Fibroblast of lung (primary cell): ENCODE measurements around the gene CREBL2. TPM values are rescaled to one million over a fixed set of nuclear protein-coding genes. Genes with fewer than 3 reads are reported as not detected.

Experiments used
- DNase-seq, 2 donors: peaks; one replicate each; pipeline versions ENCODE4 v3.0.0 to v3.0.0-alpha.2; 2010; ENCODE audit warnings: low read depth in 2 of 2
- H2AFZ ChIP-seq: 2 replicates; pipeline ENCODE4 v1.5.1; 2012; ENCODE audit warnings: low read length, control low read depth, inconsistent platforms
- H3K27ac ChIP-seq: 2 replicates; pipeline ENCODE4 v1.5.1; 2011; ENCODE audit warnings: low read length, control low read depth; ENCODE audit not compliant: insufficient read depth
- H3K27me3 ChIP-seq: 2 replicates; pipeline ENCODE4 v1.5.1; 2011; ENCODE audit warnings: mild to moderate bottlenecking, low read length; ENCODE audit not compliant: control insufficient read depth, insufficient read depth
- H3K36me3 ChIP-seq: 2 replicates; pipeline ENCODE4 v1.5.1; 2011; ENCODE audit warnings: low read length; ENCODE audit not compliant: control insufficient read depth, insufficient read depth
- H3K4me1 ChIP-seq: 2 replicates; pipeline ENCODE4 v1.5.1; 2011; ENCODE audit warnings: low read length; ENCODE audit not compliant: control insufficient read depth, insufficient read depth; ENCODE audit errors: extremely low read depth
- H3K4me2 ChIP-seq: 2 replicates; pipeline ENCODE4 v1.5.1; 2011; ENCODE audit warnings: low read length, control low read depth; ENCODE audit not compliant: insufficient read depth; ENCODE audit errors: extremely low read depth
- H3K4me3 ChIP-seq, 4 experiments: fragments of 200-600 bp in 1 of 4; sonication (generic) in 1 of 4; replicated peaks in 1 of 4; 2 replicates each; pipeline ENCODE4 v1.5.1; 2011 to 2016; ENCODE audit warnings: low read length in 4 of 4, low read depth in 3 of 4, mild to moderate bottlenecking in 3 of 4, control low read depth in 2 of 4, inconsistent platforms in 1 of 4, mixed read lengths in 1 of 4; ENCODE audit not compliant: insufficient read depth in 1 of 4; ENCODE audit errors: control extremely low read depth in 1 of 4
- H3K79me2 ChIP-seq: 2 replicates; pipeline ENCODE4 v1.5.1; 2012; ENCODE audit warnings: mild to moderate bottlenecking, low read length, inconsistent platforms; ENCODE audit not compliant: control insufficient read depth, insufficient read depth
- H3K9ac ChIP-seq: 2 replicates; pipeline ENCODE4 v1.5.1; 2011; ENCODE audit warnings: mild to moderate bottlenecking, low read length, control low read depth; ENCODE audit not compliant: insufficient read depth
- H3K9me3 ChIP-seq: 2 replicates; pipeline ENCODE4 v1.5.1; 2012; ENCODE audit warnings: low read depth, low read length; ENCODE audit not compliant: control insufficient read depth, insufficient read depth
- H4K20me1 ChIP-seq: 2 replicates; pipeline ENCODE4 v1.5.1; 2011; ENCODE audit warnings: low read length; ENCODE audit not compliant: control insufficient read depth, insufficient read depth; ENCODE audit errors: extremely low read depth
- EZH2 ChIP-seq: IDR thresholded peaks from 2 replicates; pipeline ENCODE4 v1.5.1; 2012; ENCODE audit warnings: low read length, control low read depth, mild to moderate bottlenecking; ENCODE audit errors: missing control alignments
- polyA plus RNA-seq, 2 donors: library from polyadenylated mRNA; depleted of rRNA in 1 of 2; stranded (reverse) in 1 of 2; unstranded in 1 of 2; fragments of >200 nt; gene quantifications; 2 replicates each; pipeline ENCODE4 v1.2.1, GENCODE V29; 2011 to 2012; ENCODE audit warnings: missing spikeins in 1 of 2
- total RNA-seq: library from RNA; depleted of rRNA; stranded (reverse); fragments of >200 nt; gene quantifications from 2 replicates; pipeline ENCODE4 v1.2.1, GENCODE V29; 2014
- TF ChIP-seq, protein P1 (sequence below), 2 donors: IDR thresholded peaks in 1 of 2; conservative IDR thresholded peaks in 1 of 2; 1 replicate in 1 of 2; 2 replicates in 1 of 2; pipeline ENCODE4 v1.5.1; 2011 to 2012; ENCODE audit warnings: low read length in 2 of 2, control low read depth in 1 of 2, inconsistent platforms in 1 of 2, low read depth in 1 of 2, mild to moderate bottlenecking in 1 of 2

Gene CREBL2
- total and polyA plus RNA-seq, 2 donors (not counting 1 experiment from before 2014, with no cell fraction given): 35.9 to 59.5 TPM

DNA sequence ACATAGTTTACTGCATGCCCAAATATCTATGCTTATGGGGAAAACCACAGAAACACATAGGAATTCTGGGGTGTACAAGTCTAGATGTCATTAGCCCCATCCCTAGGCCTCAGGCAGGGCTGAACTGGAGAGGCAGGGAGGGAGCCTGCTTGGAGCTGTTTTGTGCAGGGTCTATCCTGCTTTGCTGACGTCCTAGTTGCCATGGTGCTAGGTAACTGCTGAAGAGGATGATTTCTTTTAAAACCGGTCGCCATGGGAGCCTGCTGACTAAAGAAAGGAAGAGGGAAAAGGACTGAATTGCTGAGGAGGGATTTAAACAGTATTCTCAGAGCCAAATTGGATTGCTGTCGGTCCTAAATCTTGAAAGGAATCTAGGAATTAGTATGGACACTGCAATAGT lies 73.6 kb downstream of the CREBL2 start:
- H3K4me1 ChIP-seq: no peaks in the 10 kb centered on the region
- no peaks in the 10 kb centered on the region for H3K9me3 ChIP-seq
- no peaks in the 10 kb centered on the region for H3K79me2 ChIP-seq
- H3K27me3 ChIP-seq: no peaks in the 10 kb centered on the region
- no peak overlapping the region for H2AFZ ChIP-seq
- no peak overlapping the region for H3K4me3 ChIP-seq
- H3K9ac ChIP-seq: no peak overlapping the region
- H3K36me3 ChIP-seq: no peaks in the 10 kb centered on the region
- TF ChIP-seq EZH2: no peak
- TF ChIP-seq, protein P1, sequence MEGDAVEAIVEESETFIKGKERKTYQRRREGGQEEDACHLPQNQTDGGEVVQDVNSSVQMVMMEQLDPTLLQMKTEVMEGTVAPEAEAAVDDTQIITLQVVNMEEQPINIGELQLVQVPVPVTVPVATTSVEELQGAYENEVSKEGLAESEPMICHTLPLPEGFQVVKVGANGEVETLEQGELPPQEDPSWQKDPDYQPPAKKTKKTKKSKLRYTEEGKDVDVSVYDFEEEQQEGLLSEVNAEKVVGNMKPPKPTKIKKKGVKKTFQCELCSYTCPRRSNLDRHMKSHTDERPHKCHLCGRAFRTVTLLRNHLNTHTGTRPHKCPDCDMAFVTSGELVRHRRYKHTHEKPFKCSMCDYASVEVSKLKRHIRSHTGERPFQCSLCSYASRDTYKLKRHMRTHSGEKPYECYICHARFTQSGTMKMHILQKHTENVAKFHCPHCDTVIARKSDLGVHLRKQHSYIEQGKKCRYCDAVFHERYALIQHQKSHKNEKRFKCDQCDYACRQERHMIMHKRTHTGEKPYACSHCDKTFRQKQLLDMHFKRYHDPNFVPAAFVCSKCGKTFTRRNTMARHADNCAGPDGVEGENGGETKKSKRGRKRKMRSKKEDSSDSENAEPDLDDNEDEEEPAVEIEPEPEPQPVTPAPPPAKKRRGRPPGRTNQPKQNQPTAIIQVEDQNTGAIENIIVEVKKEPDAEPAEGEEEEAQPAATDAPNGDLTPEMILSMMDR (conservative IDR thresholded peaks at IDR 0.05 in 1 of 2, IDR thresholded peaks at IDR 0.05 in 1 of 2; ENCODE audit: low read depth in 1 of 2, low read length in 2 of 2): no peak
- no peaks in the 10 kb centered on the region for H4K20me1 ChIP-seq
- no peak overlapping the region for H3K4me2 ChIP-seq
- no peak for DNase-seq
- no peak overlapping the region for H3K27ac ChIP-seq

DNA sequence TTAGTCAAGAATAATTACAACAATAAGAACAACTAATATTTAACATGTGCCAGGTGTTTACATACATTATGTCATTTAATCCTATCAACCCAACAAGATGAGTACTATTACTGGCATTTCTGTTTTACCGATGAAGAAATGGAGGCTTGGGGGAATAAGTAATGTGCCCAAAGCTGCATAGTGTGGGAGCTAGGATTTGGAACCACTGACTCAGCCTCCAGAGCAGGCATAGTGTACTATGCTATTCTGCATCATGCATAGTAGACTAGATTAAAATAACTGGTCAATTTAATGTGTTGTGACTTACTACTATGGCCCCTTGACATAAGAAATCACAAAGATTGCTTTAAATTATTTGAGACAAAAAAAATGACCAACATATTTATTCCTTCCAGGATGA lies 74.8 kb downstream of the CREBL2 start:
- Histone ChIP-seq H3K9ac (no peak overlapping the region), H2AFZ (no peak overlapping the region), H4K20me1 (no peaks in the 10 kb centered on the region), H3K4me1 (no peaks in the 10 kb centered on the region), H3K9me3 (no peaks in the 10 kb centered on the region), H3K36me3 (no peaks in the 10 kb centered on the region), H3K27ac (no peak overlapping the region), H3K27me3 (no peaks in the 10 kb centered on the region), H3K4me2 (no peak overlapping the region), H3K4me3 (no peak overlapping the region), H3K79me2 (no peaks in the 10 kb centered on the region)
- no peak for DNase-seq
- TF ChIP-seq, protein P1 (conservative IDR thresholded peaks at IDR 0.05 in 1 of 2, IDR thresholded peaks at IDR 0.05 in 1 of 2; ENCODE audit: low read depth in 1 of 2, low read length in 2 of 2): no peak
- no peak for TF ChIP-seq EZH2

DNA sequence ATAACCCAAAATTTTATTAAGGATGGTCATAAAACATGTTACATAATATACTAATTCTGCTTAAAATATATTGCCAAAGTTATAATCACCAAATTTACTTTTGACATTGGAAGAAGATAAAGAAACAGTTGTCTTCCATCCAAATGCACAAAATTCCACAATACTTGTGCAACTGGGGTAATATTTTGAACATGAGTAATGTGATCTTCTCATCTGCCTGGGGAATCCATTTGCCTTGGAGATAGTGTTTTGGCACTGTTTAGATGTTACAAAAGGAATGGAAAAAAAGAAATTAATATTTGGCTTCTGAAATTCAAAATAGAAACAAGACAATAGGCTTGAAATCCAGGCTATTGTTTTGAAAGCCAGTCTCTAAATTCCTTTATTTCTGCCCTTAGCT lies 75.2 kb downstream of the CREBL2 start:
- no peak overlapping the region for H3K9ac ChIP-seq
- H3K4me3 ChIP-seq: no peak overlapping the region
- H4K20me1 ChIP-seq: no peaks in the 10 kb centered on the region
- H2AFZ ChIP-seq: no peak overlapping the region
- H3K4me1 ChIP-seq: no peaks in the 10 kb centered on the region
- H3K27ac ChIP-seq: no peak overlapping the region
- no peaks in the 10 kb centered on the region for H3K36me3 ChIP-seq
- TF ChIP-seq EZH2: no peak
- TF ChIP-seq, protein P1 (conservative IDR thresholded peaks at IDR 0.05 in 1 of 2, IDR thresholded peaks at IDR 0.05 in 1 of 2; ENCODE audit: low read depth in 1 of 2, low read length in 2 of 2): no peak
- H3K79me2 ChIP-seq: no peaks in the 10 kb centered on the region
- peak in 1 of 2 donors; percentile 31 for DNase-seq
- no peaks in the 10 kb centered on the region for H3K9me3 ChIP-seq
- no peak overlapping the region for H3K4me2 ChIP-seq
- H3K27me3 ChIP-seq: no peaks in the 10 kb centered on the region
